HCT116 (cell line): ENCODE data around the gene GBF1. TPM values are rescaled to one million over a fixed set of nuclear protein-coding genes. Genes with fewer than 3 reads are reported as not detected.

ENCODE experiments used
- ATAC-seq: fragments of 200-7000 bp; cut with Tn5 transposase; 2 replicates; pipeline ENCODE4 v1.9.1; 2020; ENCODE audit warnings: mild to moderate bottlenecking, moderate library complexity
- BruUV-seq: library from RNA; stranded (reverse); fragments of 400-500 nt; replicated peaks from 2 replicates; lab custom pipeline; 2021; lab: Mats Ljungman, UMichigan
- CTCF ChIA-PET: fragments of 300-600 bp; sonication (Branson Sonifier 250); formaldehyde crosslinking; loops from one replicate; lab custom pipeline; 2021; ENCODE audit warnings: antibody characterized with exemption; lab: Charles Lee
- POLR2A ChIA-PET: fragments of 300-600, 350-600 bp; sonication (Branson Sonifier 250); formaldehyde crosslinking; loops from one replicate; lab custom pipeline; 2021; ENCODE audit warnings: antibody characterized with exemption; lab: Charles Lee
- RAD21 ChIA-PET, 2 experiments: fragments of 300-600 bp; sonication (Branson Sonifier 250); formaldehyde crosslinking; loops; one replicate each; lab custom pipeline; 2023; ENCODE audit warnings: low total read pairs in 2 of 2; ENCODE audit not compliant: uncharacterized antibody in 2 of 2, unreplicated experiment in 2 of 2, low non-redundant PET in 1 of 2; lab: Charles Lee
- DNase-seq: peaks from one replicate; pipeline ENCODE4 v3.0.0-alpha.2; 2010; ENCODE audit warnings: low read depth, low spot score
- H2AFZ ChIP-seq: fragments of 200-600 bp; shearing (Covaris generic), sonication (generic); 2 replicates; pipeline ENCODE4 v1.6.1; 2017; ENCODE audit warnings: low read depth, mixed run types, mixed read lengths, antibody characterized with exemption, low read length; ENCODE audit not compliant: poor library complexity, severe bottlenecking
- H3K27ac ChIP-seq: 2 replicates; pipeline ENCODE4 v1.5.1; 2012; ENCODE audit warnings: low read depth, low read length
- H3K27me3 ChIP-seq: fragments of 200-600 bp; sonication (generic); 2 replicates; pipeline ENCODE4 v1.6.1; 2016; ENCODE audit warnings: mixed run types, low read length, mixed read lengths; ENCODE audit not compliant: insufficient read depth
- H3K36me3 ChIP-seq, 2 experiments: fragments of 200-500 bp in 1 of 2; fragments of 200-600 bp in 1 of 2; sonication (Bioruptor generic) in 1 of 2; sonication (generic) in 1 of 2; 2 replicates each; pipeline versions ENCODE4 v1.5.1 to v1.6.1; 2014 to 2016; ENCODE audit warnings: low read length in 2 of 2, inconsistent platforms in 1 of 2, mixed read lengths in 1 of 2, mixed run types in 1 of 2; ENCODE audit not compliant: insufficient read depth in 2 of 2, control insufficient read depth in 1 of 2
- H3K4me1 ChIP-seq, 2 experiments: fragments of 200-600 bp in 1 of 2; sonication (generic) in 1 of 2; 2 replicates each; pipeline versions ENCODE4 v1.5.1 to v1.6.1; 2012 to 2017; ENCODE audit warnings: low read length in 2 of 2, inconsistent platforms in 1 of 2, mild to moderate bottlenecking in 1 of 2, mixed read lengths in 1 of 2, mixed run types in 1 of 2, moderate library complexity in 1 of 2; ENCODE audit not compliant: insufficient read depth in 2 of 2, control insufficient read depth in 1 of 2
- H3K4me2 ChIP-seq: fragments of 200-600 bp; sonication (generic); 2 replicates; pipeline ENCODE4 v1.6.1; 2017; ENCODE audit warnings: mixed run types, low read length, mixed read lengths
- H3K4me3 ChIP-seq, 2 experiments: fragments of 200-600 bp in 1 of 2; sonication (generic) in 1 of 2; replicated peaks in 1 of 2; 2 replicates each; pipeline ENCODE4 v1.5.1; 2011 to 2016; ENCODE audit warnings: low read length in 2 of 2, control low read depth in 1 of 2, low read depth in 1 of 2, mild to moderate bottlenecking in 1 of 2, mixed read lengths in 1 of 2, mixed run types in 1 of 2
- H3K79me2 ChIP-seq: fragments of 200-600 bp; sonication (generic); 2 replicates; pipeline ENCODE4 v1.6.1; 2017; ENCODE audit warnings: mild to moderate bottlenecking, mixed run types, low read length, moderate library complexity, mixed read lengths; ENCODE audit not compliant: insufficient read depth
- H3K9ac ChIP-seq: fragments of 200-600 bp; sonication (generic); 2 replicates; pipeline ENCODE4 v1.6.1; 2016; ENCODE audit warnings: low read length, mixed read lengths
- H3K9me2 ChIP-seq: fragments of 200-600 bp; sonication (generic), shearing (Covaris generic); 2 replicates; pipeline ENCODE4 v1.6.1; 2017; ENCODE audit warnings: mixed run types, mild to moderate bottlenecking, moderate library complexity; ENCODE audit not compliant: insufficient read depth
- H3K9me3 ChIP-seq, 2 experiments: fragments of 200-500 bp in 1 of 2; fragments of 200-600 bp in 1 of 2; sonication (Bioruptor generic) in 1 of 2; sonication (generic) in 1 of 2; 2 replicates each; pipeline ENCODE4 v1.6.1; 2014 to 2017; ENCODE audit warnings: low read length in 2 of 2, mixed read lengths in 2 of 2, inconsistent platforms in 1 of 2, low read depth in 1 of 2, mild to moderate bottlenecking in 1 of 2, mixed run types in 1 of 2, moderate library complexity in 1 of 2; ENCODE audit not compliant: control insufficient read depth in 1 of 2, insufficient read depth in 1 of 2
- H4K20me1 ChIP-seq: fragments of 200-600 bp; sonication (generic), shearing (Covaris generic); 2 replicates; pipeline ENCODE4 v1.6.1; 2017; ENCODE audit warnings: mixed run types, mild to moderate bottlenecking, moderate library complexity; ENCODE audit not compliant: insufficient read depth
- ATF3 ChIP-seq: IDR thresholded peaks from 2 replicates; pipeline ENCODE4 v1.6.1; 2012
- CEBPB ChIP-seq: IDR thresholded peaks from 2 replicates; pipeline ENCODE4 v1.6.1; 2012; ENCODE audit warnings: low read depth
- EGR1 ChIP-seq: IDR thresholded peaks from 2 replicates; pipeline ENCODE4 v1.6.1; 2012; ENCODE audit warnings: low read depth
- EZH2 ChIP-seq: fragments of 200-600 bp; sonication (generic); IDR thresholded peaks from 2 replicates; pipeline ENCODE4 v1.6.1; 2017; ENCODE audit warnings: antibody characterized with exemption, mixed run types
- JUND ChIP-seq: IDR thresholded peaks from 2 replicates; pipeline ENCODE4 v1.6.1; 2012
- MAX ChIP-seq: IDR thresholded peaks from 2 replicates; pipeline ENCODE4 v1.6.1; 2012
- POLR2A ChIP-seq: IDR thresholded peaks from 2 replicates; pipeline ENCODE4 v1.7.0; 2011; ENCODE audit warnings: borderline replicate concordance; ENCODE audit not compliant: insufficient read depth, insufficient read length; ENCODE audit errors: extremely low read depth
- POLR2AphosphoS5 ChIP-seq: IDR thresholded peaks from 2 replicates; pipeline ENCODE4 v1.6.1; 2011; ENCODE audit warnings: mild to moderate bottlenecking, low read depth, low read length, moderate library complexity
- RAD21 ChIP-seq: IDR thresholded peaks from 2 replicates; pipeline ENCODE4 v1.6.1; 2012; ENCODE audit warnings: low read depth, mild to moderate bottlenecking
- SIN3A ChIP-seq: IDR thresholded peaks from 2 replicates; pipeline ENCODE4 v1.6.1; 2012; ENCODE audit warnings: low read depth
- SP1 ChIP-seq: IDR thresholded peaks from 2 replicates; pipeline ENCODE4 v1.6.1; 2012; ENCODE audit warnings: low read depth
- TCF7L2 ChIP-seq: IDR thresholded peaks from 2 replicates; pipeline ENCODE4 v1.7.0; 2011; ENCODE audit warnings: borderline replicate concordance, inconsistent platforms; ENCODE audit not compliant: insufficient read depth, insufficient read length; ENCODE audit errors: extremely low read depth
- YY1 ChIP-seq: IDR thresholded peaks from 2 replicates; pipeline ENCODE4 v1.6.1; 2011; ENCODE audit warnings: low read length, low read depth, moderate library complexity, mild to moderate bottlenecking; ENCODE audit not compliant: insufficient replicate concordance; ENCODE audit errors: extremely low read depth
- ZBTB33 ChIP-seq: IDR thresholded peaks from 2 replicates; pipeline ENCODE4 v1.6.1; 2011; ENCODE audit warnings: mild to moderate bottlenecking, low read length, moderate library complexity; ENCODE audit not compliant: insufficient replicate concordance; ENCODE audit errors: extremely low read depth
- intact Hi-C: fragments of 100-400 bp; cut with micrococcal nuclease; formaldehyde crosslinking; loops from 2 replicates; pipeline ENCODE4 v1.10.0; 2022
- total RNA-seq: library from RNA; stranded (reverse); gene quantifications from one replicate; pipeline ENCODE4 v1.2.1, GENCODE V29; 2021; ENCODE audit not compliant: unreplicated experiment
- TF ChIP-seq, protein P1 (sequence below), 3 experiments: fragments of 200-600 bp in 1 of 3; sonication (generic) in 1 of 3; IDR thresholded peaks in 2 of 3; conservative IDR thresholded peaks in 1 of 3; 2 replicates each; pipeline ENCODE4 v1.5.1; 2012 to 2017; ENCODE audit warnings: low read depth in 2 of 3, low read length in 2 of 3, antibody characterized with exemption in 1 of 3, borderline replicate concordance in 1 of 3, control low read depth in 1 of 3, mild to moderate bottlenecking in 1 of 3, mixed read lengths in 1 of 3, mixed run types in 1 of 3, moderate library complexity in 1 of 3; ENCODE audit not compliant: insufficient read depth in 1 of 3

Gene GBF1
- total RNA-seq, 1 experiment from 2014 or later: 58.9 TPM

GRCh38 chr10:102268375-102268888 is 23.1 kb downstream of the GBF1 start:
- CTCF ChIA-PET: no interaction called here

More at GRCh38 chr10:102268375-102268888, 23.1 kb downstream of the GBF1 start:
- H4K20me1 ChIP-seq: peaks cover 2% of the 10 kb centered on the region; the same call in 1 of the 2 replicates
- no TSS peak for BruUV-seq
- H3K27ac ChIP-seq: no peak overlapping the region
- ATAC-seq (no peak), DNase-seq (no peak)
- ChIA-PET POLR2A (no interaction called here), RAD21 (no interaction called here)
- H3K79me2 ChIP-seq: peaks cover 69% of the 10 kb centered on the region
- H3K9me3 ChIP-seq: no peaks in the 10 kb centered on the region
- intact Hi-C loops: no loop called here
- TF ChIP-seq YY1 (no peak), EZH2 (no peak), SP1 (no peak), EGR1 (no peak), POLR2AphosphoS5 (no peak), JUND (no peak), TCF7L2 (no peak), RAD21 (no peak), MAX (no peak), ATF3 (no peak), POLR2A (no peak), CEBPB (no peak), SIN3A (no peak), ZBTB33 (no peak)
- TF ChIP-seq, protein P1, sequence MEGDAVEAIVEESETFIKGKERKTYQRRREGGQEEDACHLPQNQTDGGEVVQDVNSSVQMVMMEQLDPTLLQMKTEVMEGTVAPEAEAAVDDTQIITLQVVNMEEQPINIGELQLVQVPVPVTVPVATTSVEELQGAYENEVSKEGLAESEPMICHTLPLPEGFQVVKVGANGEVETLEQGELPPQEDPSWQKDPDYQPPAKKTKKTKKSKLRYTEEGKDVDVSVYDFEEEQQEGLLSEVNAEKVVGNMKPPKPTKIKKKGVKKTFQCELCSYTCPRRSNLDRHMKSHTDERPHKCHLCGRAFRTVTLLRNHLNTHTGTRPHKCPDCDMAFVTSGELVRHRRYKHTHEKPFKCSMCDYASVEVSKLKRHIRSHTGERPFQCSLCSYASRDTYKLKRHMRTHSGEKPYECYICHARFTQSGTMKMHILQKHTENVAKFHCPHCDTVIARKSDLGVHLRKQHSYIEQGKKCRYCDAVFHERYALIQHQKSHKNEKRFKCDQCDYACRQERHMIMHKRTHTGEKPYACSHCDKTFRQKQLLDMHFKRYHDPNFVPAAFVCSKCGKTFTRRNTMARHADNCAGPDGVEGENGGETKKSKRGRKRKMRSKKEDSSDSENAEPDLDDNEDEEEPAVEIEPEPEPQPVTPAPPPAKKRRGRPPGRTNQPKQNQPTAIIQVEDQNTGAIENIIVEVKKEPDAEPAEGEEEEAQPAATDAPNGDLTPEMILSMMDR (IDR thresholded peaks at IDR 0.05 in 2 of 3, conservative IDR thresholded peaks at IDR 0.05 in 1 of 3; ENCODE audit: borderline replicate concordance in 1 of 3, insufficient read depth in 1 of 3, low read depth in 2 of 3, low read length in 2 of 3): no peak
- H3K4me2 ChIP-seq: no peak overlapping the region
- no peak overlapping the region for H2AFZ ChIP-seq
- H3K9me2 ChIP-seq: no peaks in the 10 kb centered on the region
- H3K4me3 ChIP-seq: no peak overlapping the region
- H3K9ac ChIP-seq: no peak overlapping the region
- no peaks in the 10 kb centered on the region for H3K27me3 ChIP-seq
- 0 out of 4 replicates have a peak, but pooled peaks cover 0 to 4% of the 10 kb centered on the region in 2 experiments for H3K36me3 ChIP-seq
- no peaks in the 10 kb centered on the region for H3K4me1 ChIP-seq
